Neural crest cell (in vitro differentiated cells): ENCODE data around the gene OXNAD1. TPM values are rescaled to one million over a fixed set of nuclear protein-coding genes. Genes with fewer than 3 reads are reported as not detected.
"Not testable (repeated sequence)": the region's sequence is repeated elsewhere in the genome, so short reads cannot be mapped to it uniquely, and the experiment has no call there.

ENCODE experiments used
- DNase-seq: peaks from one replicate; pipeline ENCODE4 v3.0.0; 2021; ENCODE audit warnings: low read depth, mixed read lengths, low spot score
- H3K27ac Mint-ChIP-seq: one replicate; pipeline ENCODE4 v1.8.0; 2021; ENCODE audit warnings: mild to moderate bottlenecking, mixed read lengths; ENCODE audit not compliant: unreplicated experiment
- H3K27me3 Mint-ChIP-seq: 2 replicates; pipeline ENCODE4 v1.8.0; 2021; ENCODE audit warnings: low read depth, mild to moderate bottlenecking, mixed read lengths
- H3K36me3 Mint-ChIP-seq: 2 replicates; pipeline ENCODE4 v1.8.0; 2021; ENCODE audit warnings: low read depth, mild to moderate bottlenecking, mixed read lengths
- H3K4me1 Mint-ChIP-seq: 2 replicates; pipeline ENCODE4 v1.8.0; 2021; ENCODE audit warnings: mixed read lengths
- H3K4me3 Mint-ChIP-seq: one replicate; pipeline ENCODE4 v1.8.0; 2021; ENCODE audit warnings: mild to moderate bottlenecking, mixed read lengths
- H3K9me3 Mint-ChIP-seq: 2 replicates; pipeline ENCODE4 v1.8.0; 2021; ENCODE audit warnings: mixed read lengths
- total RNA-seq: library from RNA; stranded (reverse); gene quantifications from 2 replicates; pipeline ENCODE4 v1.2.1, GENCODE V29; 2021
- TF ChIP-seq, protein P1 (sequence below): fragments of 200-600 bp; sonication (generic); conservative IDR thresholded peaks from 2 replicates; pipeline ENCODE4 v1.5.0; 2021; ENCODE audit warnings: antibody characterized with exemption, mild to moderate bottlenecking

OXNAD1 gene
- total RNA-seq, 1 donor from 2014 or later, result 17.4 TPM

- TF ChIP-seq, protein P1, sequence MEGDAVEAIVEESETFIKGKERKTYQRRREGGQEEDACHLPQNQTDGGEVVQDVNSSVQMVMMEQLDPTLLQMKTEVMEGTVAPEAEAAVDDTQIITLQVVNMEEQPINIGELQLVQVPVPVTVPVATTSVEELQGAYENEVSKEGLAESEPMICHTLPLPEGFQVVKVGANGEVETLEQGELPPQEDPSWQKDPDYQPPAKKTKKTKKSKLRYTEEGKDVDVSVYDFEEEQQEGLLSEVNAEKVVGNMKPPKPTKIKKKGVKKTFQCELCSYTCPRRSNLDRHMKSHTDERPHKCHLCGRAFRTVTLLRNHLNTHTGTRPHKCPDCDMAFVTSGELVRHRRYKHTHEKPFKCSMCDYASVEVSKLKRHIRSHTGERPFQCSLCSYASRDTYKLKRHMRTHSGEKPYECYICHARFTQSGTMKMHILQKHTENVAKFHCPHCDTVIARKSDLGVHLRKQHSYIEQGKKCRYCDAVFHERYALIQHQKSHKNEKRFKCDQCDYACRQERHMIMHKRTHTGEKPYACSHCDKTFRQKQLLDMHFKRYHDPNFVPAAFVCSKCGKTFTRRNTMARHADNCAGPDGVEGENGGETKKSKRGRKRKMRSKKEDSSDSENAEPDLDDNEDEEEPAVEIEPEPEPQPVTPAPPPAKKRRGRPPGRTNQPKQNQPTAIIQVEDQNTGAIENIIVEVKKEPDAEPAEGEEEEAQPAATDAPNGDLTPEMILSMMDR, result no peak
- no peak for DNase-seq
- H3K27me3 Mint-ChIP-seq, result no peaks in the 10 kb centered on the region
- H3K27ac Mint-ChIP-seq, result peak overlapping the region; percentile 58
- H3K4me1 Mint-ChIP-seq, result peaks cover 16% of the 10 kb centered on the region
- no peaks in the 10 kb centered on the region for H3K9me3 Mint-ChIP-seq
- no peak overlapping the region for H3K4me3 Mint-ChIP-seq
- H3K36me3 Mint-ChIP-seq, result peaks cover 23% of the 10 kb centered on the region
Measured at GRCh38 chr3:16305111-16305541, 40.1 kb downstream of the OXNAD1 start.

GRCh38 chr3:16307832-16308531, 43.0 kb downstream of the OXNAD1 start:
- Mint-ChIP-seq H3K9me3 (no peaks in the 10 kb centered on the region), H3K36me3 (peaks cover 18% of the 10 kb centered on the region), H3K4me3 (no peak overlapping the region), H3K27me3 (no peaks in the 10 kb centered on the region), H3K27ac (peak overlapping the region; percentile 88), H3K4me1 (no peaks in the 10 kb centered on the region)
- TF ChIP-seq, protein P1, result no peak
- no peak for DNase-seq

GRCh38 chr3:16308727-16309126, 43.7 kb downstream of the OXNAD1 start:
- H3K27me3 Mint-ChIP-seq, result no peaks in the 10 kb centered on the region
- H3K4me3 Mint-ChIP-seq, result no peak overlapping the region
- TF ChIP-seq, protein P1, result no peak
- no peak for DNase-seq
- H3K36me3 Mint-ChIP-seq, result peaks cover 14% of the 10 kb centered on the region
- H3K4me1 Mint-ChIP-seq, result no peaks in the 10 kb centered on the region
- H3K9me3 Mint-ChIP-seq, result no peaks in the 10 kb centered on the region
- H3K27ac Mint-ChIP-seq, result no peak overlapping the region

DNA sequence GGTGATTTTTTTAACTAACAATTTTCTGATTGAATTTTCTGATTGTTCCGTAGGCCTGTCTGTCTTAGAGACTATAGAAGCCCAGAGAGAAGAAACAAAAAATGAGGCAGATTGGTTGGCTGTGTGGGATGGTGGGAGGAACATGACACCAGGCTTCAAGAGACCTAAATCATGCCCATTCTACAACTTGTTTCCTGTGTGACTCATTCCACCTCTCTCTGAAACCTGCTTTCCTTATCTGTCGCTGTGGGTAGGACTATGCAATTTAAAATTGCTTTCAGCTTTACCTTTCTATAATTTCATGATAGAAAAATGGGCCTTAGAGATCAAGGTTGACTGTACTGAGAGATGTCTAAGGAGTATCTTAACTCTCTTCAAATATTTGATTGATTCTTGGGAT, 44.5 kb downstream of the OXNAD1 start:
- H3K27me3 Mint-ChIP-seq, result no peaks in the 10 kb centered on the region
- H3K4me1 Mint-ChIP-seq, result no peaks in the 10 kb centered on the region
- no peak overlapping the region for H3K4me3 Mint-ChIP-seq
- no peaks in the 10 kb centered on the region for H3K9me3 Mint-ChIP-seq
- DNase-seq, result no peak
- TF ChIP-seq, protein P1, result no peak
- no peak overlapping the region for H3K27ac Mint-ChIP-seq
- peaks cover 12% of the 10 kb centered on the region for H3K36me3 Mint-ChIP-seq

GRCh38 chr3:16310486-16310885, 45.5 kb downstream of the OXNAD1 start:
- H3K36me3 Mint-ChIP-seq, H3K4me1 Mint-ChIP-seq, H3K27me3 Mint-ChIP-seq, H3K4me3 Mint-ChIP-seq, H3K9me3 Mint-ChIP-seq, DNase-seq, H3K27ac Mint-ChIP-seq: not testable (repeated sequence)

GRCh38 chr3:16311960-16312451, 47.0 kb downstream of the OXNAD1 start:
- Mint-ChIP-seq H3K4me3 (no peak overlapping the region), H3K27ac (no peak overlapping the region), H3K27me3 (no peaks in the 10 kb centered on the region), H3K4me1 (no peaks in the 10 kb centered on the region), H3K36me3 (peaks cover 4% of the 10 kb centered on the region), H3K9me3 (no peaks in the 10 kb centered on the region)
- no peak for DNase-seq
- TF ChIP-seq, protein P1, result no peak
